ENCODE data around the gene SEC63.

DNA sequence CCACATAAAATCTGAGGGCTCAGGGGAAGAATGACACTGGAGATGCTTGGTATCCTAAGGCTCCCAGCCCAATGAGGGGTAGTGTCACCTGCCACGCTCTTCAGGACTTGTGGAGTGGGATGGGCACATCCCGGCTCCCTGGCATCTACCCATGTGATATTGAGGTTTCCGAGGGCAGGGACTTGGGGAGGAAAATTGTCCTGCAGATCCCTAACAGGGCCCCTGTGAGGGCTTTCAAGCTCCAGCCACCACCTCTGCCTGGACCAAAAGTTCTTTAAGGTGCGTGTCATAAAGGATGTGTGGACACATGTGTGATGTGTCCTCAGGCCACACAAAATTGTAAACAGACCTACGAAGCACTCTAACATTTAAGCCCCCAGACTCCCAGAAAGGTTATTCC is 136.4 kb downstream of the SEC63 start:
- TF ChIP-seq CTCF (IDR thresholded peaks at IDR 0.05) (no peak), POLR2AphosphoS5 (IDR thresholded peaks at IDR 0.05; ENCODE audit: low read depth, low read length) (no peak), YY1 (IDR thresholded peaks at IDR 0.05; ENCODE audit: low read depth) (no peak), NRF1 (IDR thresholded peaks at IDR 0.05; ENCODE audit: low read depth, low read length) (no peak), RFX5 (IDR thresholded peaks at IDR 0.05; ENCODE audit: low read length) (no peak), TAF1 (IDR thresholded peaks at IDR 0.05; ENCODE audit: borderline replicate concordance, low read depth, low read length) (no peak), RXRA (IDR thresholded peaks at IDR 0.05; ENCODE audit: borderline replicate concordance, low read depth) (no peak), MEF2A (IDR thresholded peaks at IDR 0.05; ENCODE audit: borderline replicate concordance, low read depth) (no peak), SIN3A (IDR thresholded peaks at IDR 0.05; ENCODE audit: borderline replicate concordance, low read depth, low read length) (no peak), SMC3 (IDR thresholded peaks at IDR 0.05; ENCODE audit: low read depth, low read length) (no peak), PBX3 (IDR thresholded peaks at IDR 0.05) (no peak)
- TF ChIP-seq, protein P1, sequence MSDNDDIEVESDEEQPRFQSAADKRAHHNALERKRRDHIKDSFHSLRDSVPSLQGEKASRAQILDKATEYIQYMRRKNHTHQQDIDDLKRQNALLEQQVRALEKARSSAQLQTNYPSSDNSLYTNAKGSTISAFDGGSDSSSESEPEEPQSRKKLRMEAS (IDR thresholded peaks at IDR 0.05; ENCODE audit: low read depth) = no peak
- TF ChIP-seq, protein P2, sequence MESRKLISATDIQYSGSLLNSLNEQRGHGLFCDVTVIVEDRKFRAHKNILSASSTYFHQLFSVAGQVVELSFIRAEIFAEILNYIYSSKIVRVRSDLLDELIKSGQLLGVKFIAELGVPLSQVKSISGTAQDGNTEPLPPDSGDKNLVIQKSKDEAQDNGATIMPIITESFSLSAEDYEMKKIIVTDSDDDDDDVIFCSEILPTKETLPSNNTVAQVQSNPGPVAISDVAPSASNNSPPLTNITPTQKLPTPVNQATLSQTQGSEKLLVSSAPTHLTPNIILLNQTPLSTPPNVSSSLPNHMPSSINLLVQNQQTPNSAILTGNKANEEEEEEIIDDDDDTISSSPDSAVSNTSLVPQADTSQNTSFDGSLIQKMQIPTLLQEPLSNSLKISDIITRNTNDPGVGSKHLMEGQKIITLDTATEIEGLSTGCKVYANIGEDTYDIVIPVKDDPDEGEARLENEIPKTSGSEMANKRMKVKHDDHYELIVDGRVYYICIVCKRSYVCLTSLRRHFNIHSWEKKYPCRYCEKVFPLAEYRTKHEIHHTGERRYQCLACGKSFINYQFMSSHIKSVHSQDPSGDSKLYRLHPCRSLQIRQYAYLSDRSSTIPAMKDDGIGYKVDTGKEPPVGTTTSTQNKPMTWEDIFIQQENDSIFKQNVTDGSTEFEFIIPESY (IDR thresholded peaks at IDR 0.05; ENCODE audit: borderline replicate concordance, low read depth) = no peak

Data from SK-N-SH (cell line).